HG03354 (cell line): ENCODE results near the gene TMEM79.

Source experiments
- ATAC-seq: cut with Tn5 transposase; IDR thresholded peaks from one replicate; pipeline ENCODE4 v1.9.1; 2021; ENCODE audit warnings: mild to moderate bottlenecking; ENCODE audit not compliant: unreplicated experiment, poor library complexity, severe bottlenecking

TMEM79 gene, protein sequence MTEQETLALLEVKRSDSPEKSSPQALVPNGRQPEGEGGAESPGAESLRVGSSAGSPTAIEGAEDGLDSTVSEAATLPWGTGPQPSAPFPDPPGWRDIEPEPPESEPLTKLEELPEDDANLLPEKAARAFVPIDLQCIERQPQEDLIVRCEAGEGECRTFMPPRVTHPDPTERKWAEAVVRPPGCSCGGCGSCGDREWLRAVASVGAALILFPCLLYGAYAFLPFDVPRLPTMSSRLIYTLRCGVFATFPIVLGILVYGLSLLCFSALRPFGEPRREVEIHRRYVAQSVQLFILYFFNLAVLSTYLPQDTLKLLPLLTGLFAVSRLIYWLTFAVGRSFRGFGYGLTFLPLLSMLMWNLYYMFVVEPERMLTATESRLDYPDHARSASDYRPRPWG

GRCh38 chr1:156284112-156284511, at the start of gene TMEM79:
Gene TMEM79 (plus strand): TSS chr1:156284325. CDS start chr1:156285227, 902 bp downstream.
- no peak for ATAC-seq

GRCh38 chr1:156236164-156236563, 48.0 kb upstream of the TMEM79 start:
- ATAC-seq, result no peak

DNA sequence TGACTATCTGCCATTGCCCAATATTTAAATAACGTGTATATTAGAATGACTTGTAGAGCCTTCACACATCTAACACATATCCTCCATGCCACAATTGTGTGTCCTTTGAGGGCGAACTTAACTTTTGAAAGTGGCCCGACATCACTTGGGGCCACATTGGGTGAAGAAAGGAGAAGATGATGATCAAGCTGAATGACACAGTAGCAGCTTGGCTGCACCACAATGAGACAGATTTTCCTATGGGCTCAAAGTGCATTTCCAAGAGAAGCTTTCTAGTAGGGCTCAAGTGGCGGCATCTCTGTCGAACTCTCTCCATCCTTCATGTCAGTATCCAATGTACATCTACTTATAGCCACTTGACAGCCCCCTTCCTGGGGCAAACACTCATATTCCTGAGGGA, 45.9 kb upstream of the TMEM79 start:
- ATAC-seq, result no peak

GRCh38 chr1:156241311-156241811, 42.8 kb upstream of the TMEM79 start:
- no peak for ATAC-seq

DNA sequence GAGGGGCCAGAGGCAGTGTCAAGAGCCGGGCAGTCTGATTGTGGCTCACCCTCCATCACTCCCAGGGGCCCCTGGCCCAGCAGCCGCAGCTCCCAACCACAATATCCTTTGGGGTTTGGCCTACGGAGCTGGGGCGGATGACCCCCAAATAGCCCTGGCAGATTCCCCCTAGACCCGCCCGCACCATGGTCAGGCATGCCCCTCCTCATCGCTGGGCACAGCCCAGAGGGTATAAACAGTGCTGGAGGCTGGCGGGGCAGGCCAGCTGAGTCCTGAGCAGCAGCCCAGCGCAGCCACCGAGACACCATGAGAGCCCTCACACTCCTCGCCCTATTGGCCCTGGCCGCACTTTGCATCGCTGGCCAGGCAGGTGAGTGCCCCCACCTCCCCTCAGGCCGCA, 42.2 kb upstream of the TMEM79 start, which contains the start of gene BGLAP:
Gene BGLAP (plus strand): TSS at position 259 of the 400 bp plus-strand sequence. CDS start 48 bp downstream, at position 307.
- ATAC-seq, result no peak

GRCh38 chr1:156242738-156243137, 41.4 kb upstream of the TMEM79 start:
- no peak for ATAC-seq

GRCh38 chr1:156244126-156244525, 40.0 kb upstream of the TMEM79 start:
- no peak for ATAC-seq

DNA sequence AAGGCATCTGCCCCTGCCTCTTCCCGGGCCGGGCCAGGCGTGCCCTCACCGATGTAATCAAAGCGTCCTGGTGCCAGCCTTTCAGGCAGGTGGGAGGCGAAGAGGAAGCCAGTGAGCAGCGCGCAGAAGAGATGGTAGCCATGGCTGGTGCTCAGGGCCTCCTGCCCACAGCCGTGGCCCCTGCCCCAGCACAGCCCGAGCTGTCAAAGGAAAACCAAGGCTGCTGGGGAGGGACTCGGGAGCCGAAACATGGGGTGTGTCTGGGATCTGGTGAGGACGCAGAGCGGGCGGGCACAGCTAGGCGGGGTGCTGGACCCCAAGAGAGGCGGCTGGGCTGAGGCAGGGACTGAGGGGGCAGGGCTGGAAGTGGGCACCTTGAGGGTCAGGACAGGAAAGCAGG, 39.4 kb upstream of the TMEM79 start:
- no peak for ATAC-seq

DNA sequence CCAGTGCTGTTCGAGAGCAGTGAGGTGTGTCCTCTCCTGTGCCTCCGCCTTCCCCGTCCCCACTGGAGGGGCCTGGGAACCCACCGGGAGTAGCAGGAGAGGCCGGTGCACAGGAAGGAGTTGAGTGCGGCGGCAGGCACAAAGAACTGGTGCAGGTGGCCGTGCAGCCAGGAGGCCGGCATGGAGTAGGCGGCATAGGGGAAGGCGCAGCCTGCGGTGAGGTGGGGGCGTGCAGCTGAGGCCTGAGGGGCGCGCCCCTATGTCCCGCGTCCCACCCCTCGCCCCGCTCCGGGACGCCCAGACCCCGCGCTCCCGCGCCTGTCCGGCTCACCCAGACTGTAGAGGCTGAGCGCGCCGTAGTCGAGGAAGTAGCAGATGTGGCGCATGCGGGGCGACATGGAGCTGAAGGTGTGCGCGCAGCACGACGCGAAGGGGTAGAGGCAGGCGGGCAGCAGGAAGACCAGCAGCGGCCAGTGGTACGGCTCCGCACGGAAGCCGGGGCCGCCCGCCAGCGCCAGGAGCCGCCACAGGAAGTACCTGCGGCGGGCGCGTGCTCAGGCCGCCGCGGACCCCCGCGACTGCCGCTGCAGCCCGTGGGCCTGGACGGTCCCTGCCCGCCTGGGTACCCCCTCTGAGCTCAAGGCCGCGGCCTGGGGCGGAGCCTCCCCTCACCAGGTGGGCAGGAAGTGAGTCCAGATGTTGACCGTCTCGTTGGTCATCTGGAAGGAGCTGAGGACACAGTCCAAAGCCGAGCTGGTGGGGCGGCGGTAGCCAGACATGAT, 38.5 kb upstream of the TMEM79 start:
- ATAC-seq, result no peak

DNA sequence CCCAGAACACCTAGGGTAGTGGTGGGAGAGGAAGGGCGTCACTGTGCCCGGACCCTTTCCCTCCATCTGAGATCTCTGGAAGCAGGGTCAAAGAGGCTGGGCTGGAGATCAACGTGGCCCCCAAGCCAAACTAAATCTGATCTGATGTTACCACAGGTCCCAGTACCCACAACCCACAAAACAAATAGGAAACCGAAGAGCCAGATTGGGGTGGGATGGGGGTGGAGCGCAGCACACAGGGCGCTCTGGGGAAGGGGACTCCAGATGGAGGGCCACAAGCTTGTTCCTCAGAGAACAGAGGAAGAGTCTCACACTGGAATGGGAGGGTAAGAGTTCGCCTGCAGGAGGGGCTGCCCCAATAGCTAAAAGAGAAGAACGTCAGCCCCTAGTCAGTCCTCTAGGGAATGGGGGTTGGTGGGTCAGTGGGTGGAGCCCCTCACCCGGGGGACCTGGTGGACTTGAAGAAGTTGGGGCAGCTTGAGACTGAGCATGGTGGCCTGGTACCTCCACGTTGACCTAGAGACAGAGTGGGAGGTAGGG, 37.8 kb upstream of the TMEM79 start:
- no peak for ATAC-seq

- no peak for ATAC-seq
Observed at GRCh38 chr1:156246781-156247459, 37.2 kb upstream of the TMEM79 start.

GRCh38 chr1:156247460-156248322, 36.4 kb upstream of the TMEM79 start, which contains the start of gene PAQR6:
Gene PAQR6 (minus strand): TSS chr1:156248056. CDS start chr1:156246731, 1,325 bp downstream.
- no peak for ATAC-seq

DNA sequence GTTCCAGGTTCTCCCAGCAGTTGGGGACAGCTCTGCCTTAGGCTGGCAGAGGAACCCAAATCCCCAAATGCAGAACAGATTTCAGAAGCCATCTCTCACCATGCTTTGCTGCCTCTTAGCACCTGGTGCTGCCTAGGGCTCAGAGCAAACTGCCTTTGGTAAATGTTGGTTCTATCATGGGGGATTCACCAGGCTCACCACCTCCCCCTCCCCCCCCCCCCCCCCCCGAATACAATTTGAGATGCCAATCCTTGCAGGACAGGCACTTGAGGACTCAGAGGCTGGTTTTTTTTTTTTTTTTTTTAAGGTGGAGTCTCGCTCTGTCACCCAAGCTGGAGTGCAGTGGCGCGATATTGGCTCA, 35.8 kb upstream of the TMEM79 start:
- no peak for ATAC-seq

GRCh38 chr1:156249593-156249992, 34.5 kb upstream of the TMEM79 start:
- ATAC-seq, result no peak

GRCh38 chr1:156251527-156251926, 32.6 kb upstream of the TMEM79 start:
- ATAC-seq, result no peak

- no peak for ATAC-seq
Observed at GRCh38 chr1:156253634-156254033, 30.5 kb upstream of the TMEM79 start.

GRCh38 chr1:156257711-156258110, 26.4 kb upstream of the TMEM79 start:
- no peak for ATAC-seq

GRCh38 chr1:156258859-156259258, 25.3 kb upstream of the TMEM79 start:
- no peak for ATAC-seq

- no peak for ATAC-seq
Observed at GRCh38 chr1:156259805-156260204, 24.3 kb upstream of the TMEM79 start.
